Ramos (cell line): Measurements from ENCODE around the gene STRN.
"Not testable (repeated sequence)": the region's sequence is repeated elsewhere in the genome, so short reads cannot be mapped to it uniquely, and the experiment has no call there.

ENCODE experiments used
- in situ Hi-C: fragments of 300-500 bp; cut with MboI; formaldehyde crosslinking; loops from one replicate; pipeline ENCODE4 v1.14.3; 2022; ENCODE audit warnings: low sequenced_read_pairs; ENCODE audit not compliant: unreplicated experiment

The STRN gene, protein sequence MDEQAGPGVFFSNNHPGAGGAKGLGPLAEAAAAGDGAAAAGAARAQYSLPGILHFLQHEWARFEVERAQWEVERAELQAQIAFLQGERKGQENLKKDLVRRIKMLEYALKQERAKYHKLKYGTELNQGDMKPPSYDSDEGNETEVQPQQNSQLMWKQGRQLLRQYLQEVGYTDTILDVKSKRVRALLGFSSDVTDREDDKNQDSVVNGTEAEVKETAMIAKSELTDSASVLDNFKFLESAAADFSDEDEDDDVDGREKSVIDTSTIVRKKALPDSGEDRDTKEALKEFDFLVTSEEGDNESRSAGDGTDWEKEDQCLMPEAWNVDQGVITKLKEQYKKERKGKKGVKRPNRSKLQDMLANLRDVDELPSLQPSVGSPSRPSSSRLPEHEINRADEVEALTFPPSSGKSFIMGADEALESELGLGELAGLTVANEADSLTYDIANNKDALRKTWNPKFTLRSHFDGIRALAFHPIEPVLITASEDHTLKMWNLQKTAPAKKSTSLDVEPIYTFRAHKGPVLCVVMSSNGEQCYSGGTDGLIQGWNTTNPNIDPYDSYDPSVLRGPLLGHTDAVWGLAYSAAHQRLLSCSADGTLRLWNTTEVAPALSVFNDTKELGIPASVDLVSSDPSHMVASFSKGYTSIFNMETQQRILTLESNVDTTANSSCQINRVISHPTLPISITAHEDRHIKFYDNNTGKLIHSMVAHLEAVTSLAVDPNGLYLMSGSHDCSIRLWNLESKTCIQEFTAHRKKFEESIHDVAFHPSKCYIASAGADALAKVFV

DNA sequence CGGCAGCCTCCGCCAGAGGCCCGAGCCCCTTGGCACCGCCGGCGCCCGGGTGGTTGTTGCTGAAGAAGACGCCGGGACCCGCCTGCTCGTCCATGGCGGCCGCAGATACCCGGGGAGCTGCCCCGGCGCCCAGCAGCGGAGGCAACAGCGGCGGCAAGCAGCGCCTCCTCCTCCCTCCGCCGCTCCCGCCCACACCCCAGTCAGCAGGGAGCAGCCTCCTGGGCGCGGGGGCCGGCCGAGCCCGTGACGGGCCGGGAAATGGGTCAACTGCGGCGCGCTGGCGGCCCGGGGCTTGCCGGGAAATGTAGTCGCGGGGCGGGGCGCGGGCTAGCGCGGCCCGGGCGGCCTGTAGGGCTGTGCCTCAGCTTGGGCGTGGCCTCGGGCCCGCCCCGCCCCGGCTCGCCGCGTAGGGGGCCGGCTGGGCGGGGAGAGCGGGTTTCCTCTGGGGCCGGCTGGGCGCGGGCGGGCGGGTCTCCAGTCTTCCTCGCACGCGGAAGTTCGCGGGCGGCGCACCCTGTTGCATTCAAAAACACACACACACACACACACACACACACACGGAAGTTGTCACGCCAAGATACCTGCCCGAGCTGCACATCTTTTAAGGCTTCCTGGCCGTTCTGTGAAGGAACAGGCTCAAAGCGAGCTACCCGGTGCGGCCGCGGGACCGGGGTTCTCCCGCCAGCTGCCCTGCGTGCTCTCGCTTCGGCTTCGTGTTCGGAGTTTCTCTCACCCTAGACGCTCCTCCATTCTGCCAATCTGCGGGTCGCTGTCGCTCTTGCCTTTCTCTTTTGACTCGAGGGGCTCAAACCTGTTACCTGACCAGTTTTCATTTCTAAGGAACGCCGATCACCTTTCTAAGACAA lies at the start of gene STRN:
Gene STRN, minus strand, starts transcription at position 167 of the 866 bp plus-strand sequence. Its CDS starts 73 bp downstream, at position 94.
- in situ Hi-C loops: no loop called here

DNA sequence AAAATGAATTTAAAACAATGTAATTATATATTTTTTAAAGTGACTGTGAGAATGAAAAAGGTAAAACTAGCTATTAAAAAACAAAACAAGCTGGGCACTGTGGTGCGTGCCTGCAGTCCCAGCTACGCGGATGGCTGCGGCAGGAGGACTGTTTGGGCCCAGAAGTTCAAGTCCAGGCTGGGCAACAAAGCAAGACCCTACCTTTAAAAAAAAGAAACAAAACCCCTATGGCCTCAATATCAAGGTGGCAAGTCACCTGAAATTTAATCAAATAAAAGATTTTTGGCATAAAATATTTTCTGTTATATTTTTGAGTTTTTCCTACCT lies 46.9 kb upstream of the STRN start:
- in situ Hi-C loops: no loop called here

DNA sequence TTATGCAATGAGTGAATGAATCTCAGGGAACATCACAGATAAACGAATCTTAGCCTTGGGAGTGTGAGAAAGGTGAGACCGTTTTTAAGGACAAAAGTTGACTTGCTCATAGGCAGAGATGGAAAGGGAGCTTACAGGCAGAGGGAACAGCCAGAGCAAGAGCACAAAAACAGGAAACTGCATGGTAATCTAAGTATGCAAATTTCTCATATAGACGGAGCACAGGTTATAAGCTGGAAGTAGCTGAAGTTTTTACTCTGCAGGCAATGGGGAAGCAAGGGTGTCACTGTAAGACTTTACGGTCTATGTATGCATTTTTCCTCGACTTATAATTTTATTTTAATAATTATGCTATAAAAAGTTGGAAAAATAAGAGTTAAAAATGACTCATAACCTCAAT lies 44.8 kb upstream of the STRN start:
- in situ Hi-C loops: no loop called here

DNA sequence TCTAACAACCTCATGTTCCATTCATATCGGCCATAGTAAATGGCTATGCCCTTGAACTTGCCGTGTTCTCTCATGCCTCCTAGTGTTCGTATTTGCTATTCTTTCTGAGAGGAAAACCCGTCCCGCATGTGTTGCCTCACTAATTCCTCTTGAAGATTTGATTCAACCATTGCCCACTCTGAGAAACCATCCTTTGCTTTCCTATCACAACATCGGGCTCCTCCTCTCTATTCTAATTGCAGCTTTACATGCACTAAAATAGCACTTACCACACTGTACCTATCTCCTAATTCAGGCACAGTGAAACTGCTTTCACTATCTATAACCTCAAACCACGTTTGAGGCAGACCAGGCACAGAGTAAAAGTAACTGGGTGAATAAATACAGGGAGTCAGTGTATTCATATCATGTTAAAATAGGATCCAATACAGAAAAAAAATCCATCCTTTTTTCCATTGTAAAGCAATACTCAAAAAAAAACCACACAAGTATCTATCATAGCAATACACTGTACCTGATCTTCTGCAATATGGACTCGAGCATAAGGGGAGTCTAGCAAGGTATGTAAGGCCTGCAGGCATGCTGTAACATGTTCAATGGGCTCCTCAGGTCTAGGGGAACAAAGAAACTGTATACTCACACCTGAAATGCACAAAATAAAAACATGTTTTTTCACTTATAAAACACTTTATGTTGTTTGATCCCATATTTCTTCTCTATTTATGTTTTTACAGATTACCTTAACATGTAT lies 39.0 kb upstream of the STRN start:
- in situ Hi-C loops: no loop called here

DNA sequence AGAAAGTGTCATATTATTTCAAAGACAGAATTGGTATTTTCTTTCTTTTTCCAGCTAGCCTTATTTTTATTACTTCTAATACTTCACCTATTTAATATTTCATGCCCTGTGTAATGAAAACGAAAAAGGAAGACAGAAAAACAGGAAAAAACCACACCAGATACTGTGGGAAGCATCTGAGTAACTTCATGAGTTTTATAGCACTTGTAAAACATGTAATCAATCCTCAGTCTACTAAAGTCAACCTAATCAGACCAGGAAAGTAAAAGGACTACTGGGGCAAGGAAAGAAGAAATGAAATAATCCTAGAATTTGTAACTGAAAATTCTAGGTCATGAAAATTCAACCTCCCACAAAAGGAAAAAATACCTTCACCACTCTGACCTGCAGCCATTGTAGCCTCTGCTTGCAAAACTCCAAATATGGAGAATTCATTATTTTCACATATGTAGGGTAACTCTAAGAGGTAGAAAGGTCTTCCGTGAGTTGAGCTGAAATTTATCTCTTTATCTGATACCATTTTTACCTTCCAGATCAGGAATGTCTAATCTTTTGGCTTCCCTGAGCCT lies 34.7 kb upstream of the STRN start:
- in situ Hi-C loops: no loop called here

DNA sequence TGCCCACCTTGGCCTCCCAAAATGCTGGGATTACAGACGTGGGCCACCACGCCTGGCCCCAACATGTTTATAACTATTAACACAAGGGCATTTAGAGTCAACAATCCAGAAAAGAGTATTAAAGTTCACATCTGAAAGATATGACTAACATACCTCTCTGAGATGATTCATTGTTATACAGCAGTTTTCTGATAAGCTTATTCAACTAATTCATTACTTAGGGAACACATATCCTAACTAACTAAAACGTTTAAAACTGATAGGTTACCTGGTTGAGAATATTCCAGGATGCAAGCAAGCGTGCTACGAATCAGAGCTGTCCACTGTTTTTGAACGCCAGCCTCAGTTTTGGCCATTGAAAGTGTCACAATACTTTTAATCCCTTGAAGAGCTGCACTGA lies 34.0 kb upstream of the STRN start:
- in situ Hi-C loops: no loop called here

DNA sequence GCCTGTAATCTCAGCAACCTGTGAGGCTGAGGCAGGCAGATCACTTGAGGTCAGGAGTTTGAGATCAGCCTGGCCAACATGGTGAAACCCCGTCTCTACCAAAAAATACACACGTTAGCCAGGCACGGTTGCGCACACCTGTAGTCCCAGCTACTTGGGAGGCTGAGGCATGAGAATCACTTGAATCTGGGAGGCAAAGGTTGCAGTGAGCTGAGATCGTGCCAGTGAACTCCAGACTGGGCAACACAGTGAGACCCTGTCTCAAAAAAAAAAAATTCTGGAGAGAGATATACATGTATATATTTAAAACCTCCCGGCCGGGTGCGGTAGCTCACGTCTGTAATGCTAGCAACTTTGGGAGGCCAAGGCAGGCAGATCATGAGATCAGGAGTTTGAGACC lies 33.1 kb upstream of the STRN start:
- in situ Hi-C loops: not testable (repeated sequence)

DNA sequence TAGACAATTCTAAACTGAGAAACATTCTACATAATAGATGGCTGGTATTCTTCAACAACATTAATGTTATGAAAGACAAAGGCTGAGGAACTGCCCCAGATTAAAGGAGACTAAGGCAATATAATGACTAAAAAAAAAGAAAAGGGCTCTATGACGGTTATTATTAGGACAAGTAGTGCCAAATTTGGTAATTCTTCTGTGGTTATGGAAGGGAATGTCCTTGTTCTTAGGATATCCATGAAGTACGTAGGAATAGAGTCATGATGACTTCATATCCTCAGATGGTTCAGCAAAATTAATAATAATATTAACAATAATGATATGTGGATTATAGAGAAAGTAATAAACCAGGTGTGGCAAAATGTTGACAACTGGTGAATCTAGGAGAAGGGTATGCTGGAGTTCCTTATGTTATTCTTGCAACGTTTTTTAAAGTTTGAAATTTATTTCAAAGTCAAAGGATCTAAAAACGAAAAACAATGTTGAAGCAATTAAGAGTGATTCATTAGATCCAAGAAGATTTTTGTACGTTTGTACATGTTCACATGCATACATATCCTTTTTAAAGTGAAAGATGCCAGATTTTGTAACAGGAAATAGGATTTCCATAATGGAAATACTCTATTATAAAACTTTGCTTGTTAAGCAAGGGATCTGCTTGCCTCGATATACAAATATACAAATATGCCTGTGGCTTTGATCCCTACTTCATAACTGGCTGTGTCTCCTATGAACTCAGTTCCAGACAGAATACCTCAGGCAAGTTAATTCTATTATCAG lies 27.7 kb upstream of the STRN start:
- in situ Hi-C loops: no loop called here

DNA sequence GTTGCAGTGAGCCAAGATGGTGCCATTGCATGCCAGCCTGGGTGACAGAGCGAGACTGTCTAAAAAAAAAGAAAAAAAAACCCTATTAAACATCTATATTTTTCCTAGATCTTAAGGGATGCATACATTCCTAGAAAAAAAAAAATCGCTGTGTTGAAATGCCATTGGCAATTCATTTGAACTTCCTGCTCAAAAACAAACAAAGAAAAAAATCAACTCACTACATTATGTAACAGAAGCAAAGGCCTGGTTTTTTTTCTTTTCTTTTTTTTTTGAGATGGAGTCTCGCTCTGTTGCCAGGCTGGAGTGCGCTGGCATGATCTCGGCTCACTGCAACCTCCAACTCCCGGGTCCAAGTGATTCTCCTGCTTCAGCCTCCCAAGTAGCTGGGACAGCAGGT lies 21.7 kb upstream of the STRN start:
- in situ Hi-C loops: no loop called here

DNA sequence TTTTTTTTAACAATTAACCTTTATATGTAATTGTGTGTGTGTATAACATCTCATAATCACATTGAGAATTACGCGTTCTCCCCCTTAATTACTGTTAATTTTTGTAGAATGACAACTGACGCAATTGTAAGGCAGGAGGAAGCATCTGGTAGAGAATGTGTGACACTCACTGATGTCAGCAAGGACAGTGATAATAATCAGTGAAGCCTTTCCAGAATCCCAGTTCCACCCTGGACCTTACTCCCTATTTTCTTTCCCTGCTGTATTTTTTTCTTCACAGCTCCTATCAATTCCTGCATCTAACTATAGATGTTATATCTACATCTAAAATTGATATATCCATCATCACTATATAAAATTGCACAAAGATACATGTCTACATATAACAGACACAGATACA lies 16.1 kb upstream of the STRN start:
- in situ Hi-C loops: no loop called here

DNA sequence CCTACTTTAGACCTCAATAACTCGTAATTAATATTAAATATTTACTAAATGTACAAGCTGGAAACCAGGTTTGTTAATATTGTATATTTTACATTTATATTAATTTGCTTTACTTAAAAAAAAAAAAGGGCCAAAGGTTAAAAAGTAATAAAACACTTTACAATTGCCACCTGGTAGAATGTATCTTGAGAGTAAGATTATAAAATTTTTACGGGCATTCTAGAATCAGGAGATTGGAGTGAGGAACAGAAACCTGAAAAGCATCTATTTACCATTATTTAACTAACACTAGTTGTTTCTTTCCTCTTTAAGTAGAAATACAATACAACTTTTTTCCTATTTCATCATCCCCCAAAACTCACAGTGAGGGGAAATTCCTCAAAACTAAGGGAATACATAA lies 15.6 kb upstream of the STRN start:
- in situ Hi-C loops: no loop called here

DNA sequence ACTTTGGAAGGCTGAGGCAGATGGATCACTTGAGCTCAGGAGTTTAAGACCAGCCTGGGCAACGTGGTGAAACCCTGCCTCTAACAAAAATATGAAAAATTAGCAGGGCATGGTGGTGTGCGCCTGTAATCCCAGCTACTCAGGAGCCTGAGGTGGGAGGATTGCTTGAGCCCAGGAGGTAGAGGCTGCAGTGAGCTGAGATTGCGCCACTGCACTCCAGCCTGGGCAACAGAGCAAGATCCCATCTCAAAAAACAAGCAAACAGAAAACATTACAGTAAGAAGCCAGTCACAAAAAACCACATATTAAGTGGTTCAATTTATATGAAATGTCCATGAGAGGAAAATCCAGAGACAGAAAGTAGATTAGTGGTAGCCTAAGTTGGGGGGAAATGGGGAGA lies 12.7 kb upstream of the STRN start:
- in situ Hi-C loops: not testable (repeated sequence)

DNA sequence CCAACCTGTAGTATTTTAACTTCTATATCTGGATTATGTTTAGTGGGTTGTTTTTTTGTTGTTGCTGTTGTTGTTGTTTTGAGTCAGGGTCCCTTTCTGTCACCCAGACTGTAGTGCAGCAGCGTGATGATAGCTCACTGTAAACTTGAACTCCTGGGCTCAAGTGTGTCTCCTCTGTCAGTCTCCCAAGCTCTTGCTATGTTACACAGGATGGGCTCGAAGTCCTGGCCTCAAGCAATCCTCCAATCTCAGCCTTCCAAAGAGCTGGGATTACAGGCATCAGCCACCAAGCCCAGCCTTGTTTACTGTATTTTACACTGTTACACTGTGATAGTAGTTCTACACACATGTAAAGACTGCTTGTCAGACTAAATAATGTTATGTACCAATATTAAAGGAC lies 9.7 kb upstream of the STRN start:
- in situ Hi-C loops: no loop called here

DNA sequence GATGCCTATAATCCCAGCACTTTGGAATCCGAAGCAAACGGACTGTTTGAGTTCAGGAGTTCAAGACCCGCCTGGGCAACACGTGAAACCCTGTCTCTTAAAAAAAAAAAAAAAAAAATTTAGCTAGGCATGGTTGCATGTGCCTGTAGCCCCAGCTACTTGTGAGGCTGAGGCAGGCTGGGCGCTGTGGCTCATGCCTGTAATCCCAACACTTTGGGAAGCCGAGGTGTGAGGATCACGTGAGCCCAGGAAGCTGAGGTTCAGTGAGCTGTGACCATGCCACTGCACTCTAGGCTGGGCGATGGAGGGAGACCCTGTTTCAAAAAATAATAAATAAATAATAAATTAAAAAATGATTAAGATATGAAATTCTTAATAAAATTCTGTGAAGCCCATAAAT lies 9.0 kb upstream of the STRN start:
- in situ Hi-C loops: no loop called here

DNA sequence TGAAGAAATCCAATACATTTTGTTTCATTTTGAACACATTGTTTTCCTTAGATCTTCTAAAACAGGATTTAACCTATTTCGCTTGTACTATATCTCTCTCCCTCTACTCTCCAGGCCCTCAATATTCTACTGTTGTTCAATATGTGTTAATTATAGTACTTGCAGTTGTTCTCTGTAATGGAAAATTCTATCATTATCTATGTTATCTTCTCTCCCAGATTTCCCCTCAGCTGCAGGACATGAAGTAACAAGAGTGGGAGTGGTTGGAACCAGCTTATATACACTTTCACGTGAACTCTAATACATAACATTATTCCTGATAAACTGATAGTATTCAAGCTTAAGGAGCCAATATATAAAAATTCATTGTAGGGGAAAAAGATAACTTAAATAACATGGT lies 7.0 kb upstream of the STRN start:
- in situ Hi-C loops: no loop called here

DNA sequence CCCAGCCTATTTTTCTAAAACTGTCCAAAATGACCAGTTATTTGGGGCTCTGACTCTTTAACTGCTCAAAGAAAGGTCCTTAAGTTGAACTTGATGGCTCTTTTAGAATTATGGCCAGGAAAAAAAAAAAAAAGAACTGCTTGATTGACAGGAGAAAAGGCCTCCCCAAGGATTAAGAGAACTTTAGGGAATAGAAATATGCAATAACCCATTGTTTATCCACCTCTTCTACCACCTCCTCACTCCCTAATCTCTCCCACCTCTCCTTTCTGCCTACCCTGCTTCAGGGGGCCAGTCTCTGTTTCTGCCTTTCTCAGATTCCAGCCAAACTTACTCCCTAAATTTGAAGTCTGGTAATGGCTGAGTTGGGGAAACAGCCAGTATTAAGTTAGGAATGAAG lies 5.7 kb upstream of the STRN start:
- in situ Hi-C loops: no loop called here

DNA sequence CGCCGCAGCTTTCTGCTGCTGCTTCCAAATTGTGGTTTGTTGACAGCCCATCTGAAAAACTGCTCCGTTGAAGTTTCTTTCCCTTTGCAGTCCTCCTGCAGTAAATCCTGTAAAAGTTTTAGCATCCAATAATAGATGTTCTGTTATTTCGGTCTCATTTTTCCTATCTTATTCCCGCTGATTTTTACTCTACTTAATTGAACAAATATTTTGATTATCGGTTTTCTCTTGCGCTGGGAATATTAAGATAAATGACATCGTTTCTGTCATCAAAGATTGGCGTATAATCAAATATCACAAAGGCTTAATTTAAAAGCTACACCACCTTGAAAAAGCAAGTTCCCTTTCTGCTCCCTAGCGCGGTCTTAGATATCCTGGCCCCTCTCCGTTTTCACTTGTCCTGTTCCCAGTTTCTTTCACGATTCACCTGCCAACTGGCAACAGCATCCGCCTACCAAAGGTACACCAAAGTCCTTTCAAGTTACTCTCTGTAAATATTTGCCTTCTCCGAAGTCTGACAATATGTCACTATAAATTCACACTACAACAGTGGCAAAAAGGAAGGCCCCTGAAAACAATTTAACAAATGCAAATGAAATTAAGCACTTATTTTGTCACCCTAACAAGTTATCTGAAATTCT lies 1.0 kb upstream of the STRN start:
- in situ Hi-C loops: no loop called here

DNA sequence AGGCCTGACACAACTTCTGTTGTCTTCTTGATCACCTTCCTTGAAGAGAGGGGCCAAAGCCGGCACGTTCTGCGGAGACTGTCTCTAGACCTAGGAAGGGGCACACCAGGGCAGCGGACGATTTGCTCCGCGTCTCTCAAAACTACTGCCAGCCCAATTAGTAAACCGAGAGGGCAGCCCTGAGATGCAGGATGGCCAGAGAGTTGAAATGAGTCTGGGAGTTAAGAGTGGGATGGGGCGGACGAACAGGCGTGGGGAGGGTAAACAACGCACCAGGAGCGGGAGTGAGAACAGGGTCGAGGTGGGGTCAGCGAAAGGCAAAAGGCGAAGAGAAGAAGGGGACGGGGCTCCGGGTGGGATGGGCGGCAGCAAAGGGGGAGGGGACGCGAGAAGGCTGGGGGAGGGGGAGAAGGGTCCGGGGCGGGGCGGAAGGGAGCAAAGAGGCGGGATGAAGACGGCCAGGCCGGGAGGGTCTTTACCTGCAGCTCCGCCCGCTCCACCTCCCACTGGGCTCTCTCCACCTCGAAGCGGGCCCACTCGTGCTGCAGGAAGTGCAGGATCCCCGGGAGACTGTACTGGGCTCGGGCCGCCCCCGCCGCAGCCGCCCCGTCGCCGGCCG lies 476 bp downstream of the STRN start:
- in situ Hi-C loops: no loop called here
